Measurements from ENCODE around the gene SIMC1. TPM values are rescaled to one million over a fixed set of nuclear protein-coding genes. Genes with fewer than 3 reads are reported as not detected.

Gene SIMC1
- total RNA-seq, 1 donor from 2014 or later: 43.6 TPM

DNA sequence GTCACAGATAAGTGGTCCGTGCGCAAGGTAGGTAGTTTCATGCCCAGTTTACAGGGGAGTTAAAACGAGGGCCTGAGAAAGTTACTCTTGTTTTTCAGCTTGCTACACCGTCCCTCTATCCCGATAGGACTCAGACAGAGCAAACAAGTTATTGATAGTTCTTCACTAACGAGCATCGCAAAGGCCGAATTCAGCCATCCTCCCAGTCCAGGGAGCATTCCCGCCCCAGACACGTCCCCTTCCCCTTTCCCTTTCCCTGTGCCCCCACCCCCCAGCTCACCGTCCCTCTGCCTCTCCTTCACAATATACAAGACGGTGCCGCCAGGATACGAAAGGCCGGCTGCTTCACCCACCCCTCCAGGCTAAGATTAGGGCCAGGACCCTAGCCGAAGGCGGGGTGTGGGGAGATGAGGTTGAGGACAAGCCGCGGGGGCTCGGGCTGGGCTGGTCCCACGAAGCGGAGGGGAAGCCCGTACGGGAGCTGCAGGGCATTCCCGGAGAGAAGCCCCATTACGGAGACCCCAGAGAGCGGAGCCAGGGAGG, 122.7 kb downstream of the SIMC1 start:
- peak overlapping the region; percentile 99 for H3K27ac Mint-ChIP-seq (ENCODE audit: unreplicated experiment)
- peaks cover 3% of the 10 kb centered on the region for H3K36me3 Mint-ChIP-seq (ENCODE audit: low read depth)
- no peaks in the 10 kb centered on the region for H3K9me3 Mint-ChIP-seq
- peak overlapping the region; percentile 99 for H3K4me3 Mint-ChIP-seq
- no peak for DNase-seq (ENCODE audit: low read depth, low spot score)
- peaks cover 17% of the 10 kb centered on the region for H3K27me3 Mint-ChIP-seq (ENCODE audit: low read depth)
- TF ChIP-seq, protein P1, sequence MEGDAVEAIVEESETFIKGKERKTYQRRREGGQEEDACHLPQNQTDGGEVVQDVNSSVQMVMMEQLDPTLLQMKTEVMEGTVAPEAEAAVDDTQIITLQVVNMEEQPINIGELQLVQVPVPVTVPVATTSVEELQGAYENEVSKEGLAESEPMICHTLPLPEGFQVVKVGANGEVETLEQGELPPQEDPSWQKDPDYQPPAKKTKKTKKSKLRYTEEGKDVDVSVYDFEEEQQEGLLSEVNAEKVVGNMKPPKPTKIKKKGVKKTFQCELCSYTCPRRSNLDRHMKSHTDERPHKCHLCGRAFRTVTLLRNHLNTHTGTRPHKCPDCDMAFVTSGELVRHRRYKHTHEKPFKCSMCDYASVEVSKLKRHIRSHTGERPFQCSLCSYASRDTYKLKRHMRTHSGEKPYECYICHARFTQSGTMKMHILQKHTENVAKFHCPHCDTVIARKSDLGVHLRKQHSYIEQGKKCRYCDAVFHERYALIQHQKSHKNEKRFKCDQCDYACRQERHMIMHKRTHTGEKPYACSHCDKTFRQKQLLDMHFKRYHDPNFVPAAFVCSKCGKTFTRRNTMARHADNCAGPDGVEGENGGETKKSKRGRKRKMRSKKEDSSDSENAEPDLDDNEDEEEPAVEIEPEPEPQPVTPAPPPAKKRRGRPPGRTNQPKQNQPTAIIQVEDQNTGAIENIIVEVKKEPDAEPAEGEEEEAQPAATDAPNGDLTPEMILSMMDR (conservative IDR thresholded peaks at IDR 0.05): no peak
- H3K4me1 Mint-ChIP-seq: peaks cover 23% of the 10 kb centered on the region

DNA sequence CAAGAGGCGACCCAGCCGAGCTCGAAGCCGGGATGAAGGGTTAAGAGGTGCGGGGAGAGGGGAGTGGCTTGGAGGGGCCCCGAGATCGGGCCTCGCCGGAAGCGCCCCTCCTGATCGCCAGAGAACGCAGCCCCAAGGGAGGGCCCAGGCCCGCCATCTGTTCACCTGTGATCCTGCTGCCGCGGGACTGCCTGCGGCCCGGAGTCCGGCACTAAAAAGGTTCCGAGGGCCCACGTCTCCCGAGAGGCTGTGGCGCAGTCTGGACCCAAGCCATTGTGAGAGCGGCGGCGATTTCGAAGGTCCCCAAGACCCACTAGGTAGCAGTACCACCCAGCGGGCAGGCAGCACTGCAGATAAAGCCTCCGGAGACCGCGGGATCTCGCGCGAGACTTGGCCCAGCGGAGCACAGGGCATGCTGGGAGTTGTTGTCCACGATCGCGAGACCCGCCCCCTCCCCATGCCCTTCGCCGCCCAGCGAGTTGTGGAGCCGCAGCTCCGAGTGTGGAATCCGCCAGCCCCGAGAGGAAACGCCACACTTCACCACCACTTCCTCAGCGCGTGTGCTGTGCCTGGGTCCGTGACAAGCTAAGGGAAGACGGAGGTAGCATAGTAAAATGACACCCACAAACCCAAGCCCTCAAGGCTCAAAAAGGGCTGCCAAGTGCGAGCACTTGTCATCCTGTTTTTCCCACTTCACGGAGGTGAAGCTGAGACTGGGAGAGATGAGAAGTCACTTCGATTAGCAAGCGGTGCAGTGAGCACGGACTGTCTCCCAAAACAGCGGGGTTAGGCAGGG, 123.4 kb downstream of the SIMC1 start, which contains the start of gene KIAA1191:
Gene KIAA1191, minus strand, starts transcription at position 328 of the 796 bp plus-strand sequence. CDS start 2,256 bp downstream, outside the sequence.
- peaks cover 19% of the 10 kb centered on the region for H3K27me3 Mint-ChIP-seq (ENCODE audit: low read depth)
- peak; percentile 82 for DNase-seq (ENCODE audit: low read depth, low spot score)
- H3K27ac Mint-ChIP-seq (ENCODE audit: unreplicated experiment): peak within 1 kb of the TSS; percentile 99
- H3K9me3 Mint-ChIP-seq: no peaks in the 10 kb centered on the region
- H3K36me3 Mint-ChIP-seq (ENCODE audit: low read depth): peaks cover 5% of the 10 kb centered on the region
- TF ChIP-seq, protein P1 (conservative IDR thresholded peaks at IDR 0.05): no peak
- H3K4me1 Mint-ChIP-seq: peaks cover 27% of the 10 kb centered on the region
- H3K4me3 Mint-ChIP-seq: peak within 1 kb of the TSS; percentile 99

DNA sequence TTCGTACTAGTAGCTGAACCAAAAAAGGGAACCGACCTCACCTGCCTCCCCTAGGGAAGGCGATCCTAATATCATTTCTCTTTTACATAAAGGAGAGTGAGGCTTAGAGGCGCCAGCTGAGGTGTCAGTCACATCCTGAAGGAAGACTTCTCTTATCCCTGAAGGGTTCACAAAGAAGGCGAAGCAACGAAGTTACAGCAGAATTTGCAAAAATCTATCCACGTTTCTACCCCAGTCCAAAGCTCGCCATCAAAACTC, 123.9 kb downstream of the SIMC1 start:
- Mint-ChIP-seq H3K4me1 (peaks cover 29% of the 10 kb centered on the region), H3K36me3 (ENCODE audit: low read depth) (peaks cover 6% of the 10 kb centered on the region), H3K9me3 (no peaks in the 10 kb centered on the region), H3K27ac (ENCODE audit: unreplicated experiment) (no peak overlapping the region), H3K27me3 (ENCODE audit: low read depth) (peaks cover 19% of the 10 kb centered on the region), H3K4me3 (peak overlapping the region; percentile 99)
- no peak for DNase-seq (ENCODE audit: low read depth, low spot score)
- TF ChIP-seq, protein P1 (conservative IDR thresholded peaks at IDR 0.05): no peak

DNA sequence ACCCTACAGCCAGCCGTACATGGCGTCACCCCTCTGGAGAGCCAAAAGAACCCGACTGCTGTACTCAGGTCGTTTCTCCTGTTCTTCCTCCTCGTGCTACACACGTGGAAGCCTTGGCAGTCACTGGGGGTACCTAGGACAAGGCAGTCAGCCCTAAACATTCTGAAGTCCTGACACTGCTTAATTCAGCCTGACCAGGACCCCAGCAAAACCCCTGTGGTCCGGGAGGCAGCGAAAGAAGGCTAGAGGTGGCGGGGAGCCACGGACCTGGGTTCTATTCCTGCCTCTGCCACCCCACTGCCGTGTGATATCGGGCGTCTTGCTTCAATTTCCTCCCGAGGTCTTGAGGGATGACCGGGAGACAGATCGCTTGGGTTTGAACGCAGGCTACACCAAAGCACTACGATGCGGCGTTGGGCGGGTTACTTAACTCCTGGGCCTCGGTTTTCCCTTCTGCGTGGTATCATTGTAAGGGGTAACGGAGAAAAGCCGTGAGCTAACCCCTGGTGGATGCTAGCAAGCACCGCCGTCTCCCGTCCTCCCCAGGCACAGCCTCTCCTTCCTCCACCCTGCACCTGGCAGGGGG, 126.6 kb downstream of the SIMC1 start:
- Mint-ChIP-seq H3K4me1 (peaks cover 19% of the 10 kb centered on the region), H3K9me3 (no peaks in the 10 kb centered on the region), H3K27ac (ENCODE audit: unreplicated experiment) (no peak overlapping the region), H3K27me3 (ENCODE audit: low read depth) (peaks cover 19% of the 10 kb centered on the region), H3K4me3 (peak overlapping the region; percentile 85), H3K36me3 (ENCODE audit: low read depth) (peaks cover 15% of the 10 kb centered on the region)
- TF ChIP-seq, protein P1 (conservative IDR thresholded peaks at IDR 0.05): no peak
- DNase-seq (ENCODE audit: low read depth, low spot score): no peak

DNA sequence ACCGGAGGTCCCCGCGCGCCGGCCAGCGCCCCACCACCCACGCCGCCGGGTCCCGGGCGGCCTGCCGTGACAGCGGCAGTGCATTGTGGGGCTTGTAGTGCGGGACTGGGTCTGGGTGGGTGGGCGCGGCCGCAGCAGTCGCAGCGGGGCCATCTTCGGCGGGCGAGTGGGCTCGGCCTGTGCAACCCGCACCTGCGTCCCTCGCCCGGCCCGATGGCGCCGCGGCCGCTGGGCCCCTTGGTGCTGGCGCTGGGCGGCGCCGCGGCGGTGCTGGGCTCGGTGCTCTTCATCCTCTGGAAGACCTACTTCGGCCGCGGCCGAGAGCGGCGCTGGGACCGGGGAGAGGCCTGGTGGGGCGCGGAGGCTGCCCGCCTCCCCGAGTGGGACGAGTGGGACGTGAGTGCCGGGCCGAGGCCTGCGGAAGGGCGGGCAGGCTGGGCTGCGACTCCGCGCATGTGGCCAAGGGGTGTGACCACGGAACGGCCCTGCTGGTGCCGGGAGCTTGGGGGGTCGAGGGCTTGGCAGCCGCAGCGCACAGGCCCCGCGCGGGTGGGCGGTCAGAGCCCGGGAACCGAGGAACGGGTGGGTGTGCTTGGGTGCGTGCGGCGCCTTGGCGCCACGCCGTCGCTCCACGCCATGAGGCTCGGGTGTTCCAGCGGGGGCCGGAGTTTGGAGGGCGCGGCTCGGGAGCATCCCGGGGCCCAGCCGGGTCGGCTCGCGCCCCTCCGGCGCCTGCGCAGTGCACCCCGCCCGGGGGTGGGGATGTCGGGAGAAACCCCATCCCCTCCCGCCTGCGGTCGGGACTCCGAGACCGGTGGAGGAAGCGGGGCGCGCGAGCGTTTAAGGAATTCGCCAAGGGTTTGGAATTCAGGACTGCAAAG, 127.4 kb downstream of the SIMC1 start, which contains the start of gene ARL10:
Gene ARL10, plus strand, starts transcription at position 137 of the 881 bp plus-strand sequence. Its CDS starts 77 bp downstream, at position 214.
- TF ChIP-seq, protein P1 (conservative IDR thresholded peaks at IDR 0.05): no peak
- DNase-seq (ENCODE audit: low read depth, low spot score): peak; percentile 42
- Mint-ChIP-seq H3K9me3 (no peaks in the 10 kb centered on the region), H3K4me1 (peaks cover 18% of the 10 kb centered on the region), H3K27ac (ENCODE audit: unreplicated experiment) (no peak within 1 kb of the TSS), H3K36me3 (ENCODE audit: low read depth) (peaks cover 15% of the 10 kb centered on the region), H3K27me3 (ENCODE audit: low read depth) (peaks cover 19% of the 10 kb centered on the region), H3K4me3 (peak within 1 kb of the TSS; percentile 85)
